CD4-positive, alpha-beta T cell treated with Interleukin-15 for 1 hour (primary cell): ENCODE measurements around the gene AKR1E2.
"Not testable (repeated sequence)": the region's sequence is repeated elsewhere in the genome, so short reads cannot be mapped to it uniquely, and the experiment has no call there.

Source experiments
- DNase-seq: peaks from one replicate; pipeline ENCODE4 v3.0.0-alpha.2; 2020

AKR1E2 gene

GRCh38 chr10:4815646-4816180 lies 10.3 kb upstream of the AKR1E2 start:
- not testable (repeated sequence) for DNase-seq

GRCh38 chr10:4816966-4817365 lies 9.0 kb upstream of the AKR1E2 start:
- DNase-seq: no peak

GRCh38 chr10:4819067-4819466 lies 6.9 kb upstream of the AKR1E2 start:
- DNase-seq: no peak

- DNase-seq: no peak
Measured at GRCh38 chr10:4819707-4820106, 6.3 kb upstream of the AKR1E2 start.

- no peak for DNase-seq
Measured at GRCh38 chr10:4820804-4821401, 5.1 kb upstream of the AKR1E2 start.

- DNase-seq: no peak
Measured at GRCh38 chr10:4822208-4822607, 3.8 kb upstream of the AKR1E2 start.

- no peak for DNase-seq
Measured at GRCh38 chr10:4824791-4825310, 1.2 kb upstream of the AKR1E2 start.

GRCh38 chr10:4825456-4825867 lies 545 bp upstream of the AKR1E2 start:
- no peak for DNase-seq

GRCh38 chr10:4826792-4827324 lies 851 bp downstream of the AKR1E2 start:
- no peak for DNase-seq

GRCh38 chr10:4828005-4828404 lies 2.0 kb downstream of the AKR1E2 start:
- DNase-seq: no peak

GRCh38 chr10:4830551-4830950 lies 4.5 kb downstream of the AKR1E2 start:
- DNase-seq: no peak

- no peak for DNase-seq
Measured at GRCh38 chr10:4831091-4831490, 5.1 kb downstream of the AKR1E2 start.

GRCh38 chr10:4833286-4833685 lies 7.3 kb downstream of the AKR1E2 start:
- no peak for DNase-seq

GRCh38 chr10:4834898-4835405 lies 8.9 kb downstream of the AKR1E2 start:
- DNase-seq: no peak

GRCh38 chr10:4835494-4835918 lies 9.5 kb downstream of the AKR1E2 start:
- DNase-seq: no peak

- no peak for DNase-seq
Measured at GRCh38 chr10:4836416-4836969, 10.5 kb downstream of the AKR1E2 start.

GRCh38 chr10:4837551-4837950 lies 11.5 kb downstream of the AKR1E2 start:
- no peak for DNase-seq

- DNase-seq: no peak
Measured at GRCh38 chr10:4838743-4839142, 12.7 kb downstream of the AKR1E2 start.

GRCh38 chr10:4839353-4839752 lies 13.3 kb downstream of the AKR1E2 start:
- no peak for DNase-seq

- no peak for DNase-seq
Measured at GRCh38 chr10:4840151-4840550, 14.1 kb downstream of the AKR1E2 start.

GRCh38 chr10:4843525-4844180 lies 17.6 kb downstream of the AKR1E2 start:
- DNase-seq: no peak

GRCh38 chr10:4844864-4845263 lies 18.9 kb downstream of the AKR1E2 start:
- DNase-seq: no peak

GRCh38 chr10:4845766-4846165 lies 19.8 kb downstream of the AKR1E2 start:
- no peak for DNase-seq

GRCh38 chr10:4846775-4847174 lies 20.8 kb downstream of the AKR1E2 start:
- no peak for DNase-seq
